NCI-H1930 (cell line): ENCODE measurements around the gene IL17RE.
"Not testable (repeated sequence)": the region's sequence is repeated elsewhere in the genome, so short reads cannot be mapped to it uniquely, and the experiment has no call there.

ENCODE experiments used
- DNase-seq, 2 experiments: peaks; one replicate each; lab custom pipeline; 2025; lab: John Stamatoyannopoulos, UW

IL17RE gene, protein sequence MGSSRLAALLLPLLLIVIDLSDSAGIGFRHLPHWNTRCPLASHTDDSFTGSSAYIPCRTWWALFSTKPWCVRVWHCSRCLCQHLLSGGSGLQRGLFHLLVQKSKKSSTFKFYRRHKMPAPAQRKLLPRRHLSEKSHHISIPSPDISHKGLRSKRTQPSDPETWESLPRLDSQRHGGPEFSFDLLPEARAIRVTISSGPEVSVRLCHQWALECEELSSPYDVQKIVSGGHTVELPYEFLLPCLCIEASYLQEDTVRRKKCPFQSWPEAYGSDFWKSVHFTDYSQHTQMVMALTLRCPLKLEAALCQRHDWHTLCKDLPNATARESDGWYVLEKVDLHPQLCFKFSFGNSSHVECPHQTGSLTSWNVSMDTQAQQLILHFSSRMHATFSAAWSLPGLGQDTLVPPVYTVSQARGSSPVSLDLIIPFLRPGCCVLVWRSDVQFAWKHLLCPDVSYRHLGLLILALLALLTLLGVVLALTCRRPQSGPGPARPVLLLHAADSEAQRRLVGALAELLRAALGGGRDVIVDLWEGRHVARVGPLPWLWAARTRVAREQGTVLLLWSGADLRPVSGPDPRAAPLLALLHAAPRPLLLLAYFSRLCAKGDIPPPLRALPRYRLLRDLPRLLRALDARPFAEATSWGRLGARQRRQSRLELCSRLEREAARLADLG

GRCh38 chr3:9902372-9903237 lies at the start of gene IL17RE:
IL17RE (plus strand) TSS chr3:9902848; CDS start chr3:9902933, 85 bp downstream.
- no peak for DNase-seq

DNA sequence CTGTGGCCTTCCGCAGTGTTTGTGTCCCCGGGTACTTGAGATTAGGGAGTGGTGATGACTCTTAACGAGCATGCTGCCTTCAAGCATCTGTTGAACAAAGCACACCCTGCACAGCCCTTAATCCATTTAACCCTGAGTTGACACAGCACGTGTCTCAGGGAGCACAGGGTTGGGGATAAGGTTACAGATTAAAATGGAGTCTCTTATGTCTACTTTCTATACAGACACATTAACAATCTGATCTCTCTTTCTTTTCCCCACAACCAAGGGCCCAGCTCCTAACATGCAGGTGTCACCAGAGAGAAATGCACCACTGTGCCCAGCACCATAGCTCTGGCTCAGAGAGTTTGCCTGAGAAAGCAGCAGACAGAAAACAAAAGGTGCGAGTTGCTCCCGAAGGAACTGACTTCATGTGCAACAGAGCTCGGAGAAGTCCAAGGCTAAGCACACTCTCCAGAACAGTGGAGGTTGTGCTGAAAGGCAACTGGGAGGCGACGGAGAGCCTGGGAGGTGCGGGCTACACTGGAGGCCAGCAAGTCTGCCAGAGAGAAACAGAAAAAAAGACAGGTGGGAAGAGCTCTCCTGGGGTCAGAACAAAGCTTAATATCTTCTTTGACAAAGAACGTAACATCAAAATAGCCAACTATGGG lies 48.2 kb upstream of the IL17RE start:
- not testable (repeated sequence) for DNase-seq

- no peak for DNase-seq
These were observed 47.1 kb upstream of the IL17RE start for GRCh38 chr3:9855594-9855993.

GRCh38 chr3:9859530-9860025 lies 43.1 kb upstream of the IL17RE start:
- DNase-seq, result no peak

GRCh38 chr3:9861201-9861600 lies 41.4 kb upstream of the IL17RE start:
- no peak for DNase-seq

- no peak for DNase-seq
These were observed 41.0 kb upstream of the IL17RE start for GRCh38 chr3:9861626-9862130.

- DNase-seq, result no peak
These were observed 40.1 kb upstream of the IL17RE start for GRCh38 chr3:9862391-9863057.

DNA sequence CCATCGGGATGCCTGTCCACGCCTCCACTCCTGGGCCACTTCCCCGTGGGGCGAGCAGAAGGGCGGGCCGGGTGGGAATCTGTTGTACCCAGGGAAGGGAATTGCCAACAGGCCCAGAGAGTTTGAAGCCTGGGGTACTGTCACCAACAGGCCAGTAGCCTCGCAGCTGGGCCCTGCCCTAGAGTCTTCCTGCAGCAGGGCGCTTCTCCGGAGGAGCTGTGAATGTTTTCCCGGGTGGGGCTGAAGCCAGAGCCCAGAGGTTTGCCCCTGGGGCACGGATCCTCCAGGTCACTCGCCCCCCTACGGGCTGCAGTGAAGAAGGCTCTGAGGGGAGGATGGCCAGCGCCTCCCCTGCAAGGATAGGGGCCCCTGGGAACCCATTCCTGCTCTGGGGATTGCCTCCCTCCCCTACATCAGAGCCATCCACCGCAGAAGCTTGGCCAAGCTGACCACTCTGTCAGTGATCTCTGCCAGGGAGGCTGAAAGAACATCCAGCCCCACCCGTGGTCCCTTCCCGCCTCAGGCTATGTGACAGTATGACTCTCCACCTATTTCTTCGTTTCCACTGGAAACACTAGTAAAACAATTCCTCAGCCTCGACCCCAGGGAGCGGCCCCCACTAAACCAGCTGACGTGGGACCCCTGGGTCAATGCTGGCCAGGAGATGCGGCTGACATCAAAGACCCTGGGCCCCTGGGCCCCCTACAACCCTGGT lies 39.4 kb upstream of the IL17RE start:
- DNase-seq, result no peak

- no peak for DNase-seq
These were observed 38.3 kb upstream of the IL17RE start for GRCh38 chr3:9864200-9864927.

DNA sequence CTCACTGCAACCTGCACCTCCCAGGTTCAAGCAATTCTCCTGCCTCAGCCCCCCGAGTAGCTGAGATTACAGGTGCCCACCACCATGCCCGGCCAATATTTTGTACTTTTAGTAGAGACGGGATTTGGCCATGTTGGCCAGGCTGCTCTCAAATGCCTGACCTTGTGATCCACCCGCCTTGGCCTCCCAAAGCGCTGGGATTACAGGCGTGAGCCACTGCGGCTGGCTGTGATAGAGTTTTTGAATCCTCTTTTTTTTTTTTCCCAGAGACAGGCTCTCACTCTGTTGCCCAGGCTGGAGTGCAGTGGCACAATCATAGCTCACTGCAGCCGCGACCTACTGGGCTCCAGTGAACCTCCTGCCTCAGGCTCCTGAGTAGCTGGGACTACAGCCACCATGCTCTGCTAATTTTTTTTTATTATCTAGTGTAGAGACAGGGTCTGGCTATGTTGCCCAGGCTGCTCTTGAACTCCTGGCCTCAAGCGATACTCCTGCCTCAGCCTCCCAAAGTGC lies 37.5 kb upstream of the IL17RE start:
- DNase-seq, result not testable (repeated sequence)

DNA sequence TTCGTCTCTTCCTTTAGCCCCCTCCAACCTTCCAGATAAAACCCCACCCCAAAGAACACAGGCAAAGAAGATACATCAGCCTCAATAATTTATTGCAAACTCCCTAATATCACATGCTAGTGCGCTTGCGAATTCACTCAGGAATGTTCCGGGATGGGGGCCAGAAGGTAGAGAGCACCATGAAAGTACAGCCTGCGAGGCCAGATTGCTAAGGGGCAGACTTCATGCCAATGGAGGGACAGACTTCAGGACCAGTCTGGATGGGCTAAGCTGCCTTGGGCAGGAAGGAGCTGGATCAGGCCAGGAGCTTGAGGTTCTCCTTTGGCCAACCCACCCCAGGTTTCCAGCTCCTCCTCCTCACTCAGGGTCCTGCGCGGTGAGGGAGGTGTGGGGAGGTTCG lies 36.0 kb upstream of the IL17RE start:
- no peak for DNase-seq

DNA sequence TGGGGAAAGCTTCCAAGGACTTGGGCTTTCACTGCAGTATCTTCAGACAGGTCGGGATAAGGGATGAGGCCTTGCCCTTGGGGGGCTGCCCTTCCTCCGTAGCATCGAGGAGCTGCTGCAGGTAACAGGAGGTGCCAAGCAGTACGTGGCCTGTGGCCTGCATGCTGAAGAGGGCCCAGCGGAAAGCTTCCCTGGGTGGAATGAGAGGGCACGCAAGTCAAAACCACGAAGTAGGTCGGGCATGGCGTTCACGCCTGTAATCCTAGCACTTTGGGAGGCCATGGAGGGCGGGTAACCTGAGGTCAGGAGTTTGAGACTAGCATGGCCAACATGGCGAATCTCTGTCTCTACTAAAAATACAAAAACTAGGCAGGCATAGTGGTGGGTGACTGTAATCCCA lies 35.5 kb upstream of the IL17RE start:
- DNase-seq, result no peak

GRCh38 chr3:9869955-9870354 lies 32.7 kb upstream of the IL17RE start:
- no peak for DNase-seq

DNA sequence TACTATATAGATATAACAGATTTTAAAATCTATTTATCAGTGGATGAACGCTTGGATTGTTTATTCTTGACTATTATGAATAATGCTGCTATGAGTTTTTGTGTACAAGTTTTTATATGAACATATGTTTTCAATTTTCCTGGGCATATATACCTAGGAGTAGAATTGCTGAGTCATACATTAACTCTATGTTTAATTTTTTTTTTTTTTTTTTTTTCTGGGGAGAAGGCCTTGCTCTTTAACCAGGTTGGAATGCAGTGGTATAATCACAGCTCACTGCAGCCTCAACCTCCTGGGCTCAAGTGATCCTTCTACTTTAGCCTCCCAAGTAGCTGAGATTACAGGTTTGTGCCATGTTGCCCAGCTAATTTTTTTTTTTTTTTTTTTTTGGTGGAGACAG lies 31.7 kb upstream of the IL17RE start:
- DNase-seq, result no peak

GRCh38 chr3:9872067-9872466 lies 30.6 kb upstream of the IL17RE start:
- DNase-seq, result not testable (repeated sequence)

- no peak for DNase-seq
These were observed 27.2 kb upstream of the IL17RE start for GRCh38 chr3:9875448-9875847.

GRCh38 chr3:9876255-9876654 lies 26.4 kb upstream of the IL17RE start:
- DNase-seq, result not testable (repeated sequence)

DNA sequence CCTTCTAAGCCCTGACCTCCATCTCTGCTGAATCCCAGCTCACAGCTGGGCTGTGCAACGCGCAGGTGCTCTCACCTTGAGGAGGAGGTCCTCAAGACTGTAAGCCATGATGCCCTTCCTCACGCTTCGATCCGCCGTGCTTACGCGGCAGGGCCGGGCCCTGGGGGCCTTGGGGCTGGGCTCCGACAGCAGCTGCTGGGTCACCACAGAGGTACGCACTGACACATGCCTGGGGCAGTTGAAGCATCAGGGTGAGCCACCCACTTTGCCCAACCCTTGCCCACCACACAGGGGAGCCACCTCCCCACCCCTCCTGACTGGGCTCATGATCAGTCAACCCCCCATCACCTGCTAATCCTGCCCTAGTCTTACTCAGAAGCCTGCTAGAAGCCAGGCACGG lies 25.7 kb upstream of the IL17RE start:
- DNase-seq, result no peak

DNA sequence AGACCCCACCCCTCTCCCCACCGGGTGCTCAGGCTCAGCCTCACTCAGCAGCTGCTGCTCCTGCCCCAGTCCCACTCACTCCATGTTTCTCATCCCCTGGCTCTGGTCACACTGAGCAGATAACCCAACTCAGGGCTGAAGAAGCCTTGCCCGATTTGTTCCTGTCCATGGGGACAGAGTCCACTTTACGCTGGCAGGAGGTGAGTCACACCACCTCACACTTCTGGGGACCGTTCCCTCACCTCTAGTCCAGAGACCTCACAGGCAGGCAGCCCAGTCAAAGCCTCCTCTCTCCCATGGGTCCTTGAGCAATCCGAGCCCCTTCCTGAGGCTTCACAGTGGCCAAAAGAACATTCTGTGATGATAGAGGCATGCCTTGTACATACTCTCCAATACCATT lies 23.9 kb upstream of the IL17RE start:
- DNase-seq, result no peak
